HG03439 (cell line): ENCODE data around the gene UNK.
"Not testable (repeated sequence)": the region's sequence is repeated elsewhere in the genome, so short reads cannot be mapped to it uniquely, and the experiment has no call there.

Experiments
- ATAC-seq: cut with Tn5 transposase; IDR thresholded peaks from one replicate; pipeline ENCODE4 v1.9.1; 2021; ENCODE audit warnings: mild to moderate bottlenecking, moderate library complexity; ENCODE audit not compliant: unreplicated experiment

UNK gene

GRCh38 chr17:75753514-75754377 is 30.9 kb upstream of the UNK start:
- no peak for ATAC-seq

GRCh38 chr17:75754378-75755204 is 30.0 kb upstream of the UNK start:
- ATAC-seq = no peak

GRCh38 chr17:75755205-75755901 is 29.3 kb upstream of the UNK start:
- ATAC-seq = no peak

GRCh38 chr17:75755990-75756389 is 28.6 kb upstream of the UNK start:
- no peak for ATAC-seq

- ATAC-seq = no peak
Measured at GRCh38 chr17:75756451-75757085, 28.0 kb upstream of the UNK start.

- ATAC-seq = no peak
Measured at GRCh38 chr17:75757086-75757681, 27.4 kb upstream of the UNK start.

- no peak for ATAC-seq
Measured at GRCh38 chr17:75758131-75758905, 26.3 kb upstream of the UNK start.

- no peak for ATAC-seq
Measured at GRCh38 chr17:75759457-75759856, 25.1 kb upstream of the UNK start.

GRCh38 chr17:75759978-75760640 is 24.5 kb upstream of the UNK start:
- not testable (repeated sequence) for ATAC-seq

- ATAC-seq = no peak
Measured at GRCh38 chr17:75762513-75763268, 21.9 kb upstream of the UNK start.

GRCh38 chr17:75763269-75763607 is 21.4 kb upstream of the UNK start:
- no peak for ATAC-seq

- ATAC-seq = no peak
Measured at GRCh38 chr17:75763613-75764416, 20.8 kb upstream of the UNK start.

- ATAC-seq = no peak
Measured at GRCh38 chr17:75764417-75764710, 20.2 kb upstream of the UNK start.

GRCh38 chr17:75764711-75765421 is 19.7 kb upstream of the UNK start, which contains the start of gene GALK1:
Gene GALK1 (minus strand): TSS chr17:75765192. CDS start chr17:75765136, 56 bp downstream.
- peak; percentile 58 for ATAC-seq

- ATAC-seq = no peak
Measured at GRCh38 chr17:75765981-75766380, 18.6 kb upstream of the UNK start.

- ATAC-seq = no peak
Measured at GRCh38 chr17:75767881-75768280, 16.7 kb upstream of the UNK start.

GRCh38 chr17:75769536-75769935 is 15.1 kb upstream of the UNK start:
- no peak for ATAC-seq
